Endothelial cell of umbilical vein (primary cell): ENCODE measurements around the gene KLHL1. TPM values are rescaled to one million over a fixed set of nuclear protein-coding genes. Genes with fewer than 3 reads are reported as not detected.

Experiments
- BruUV-seq: library from RNA; stranded (reverse); fragments of 400-500 nt; replicated peaks from 2 replicates; lab custom pipeline; 2021; lab: Mats Ljungman, UMichigan
- CTCF ChIA-PET: fragments of 300-600, 350-600 bp; sonication (Branson Sonifier 250); formaldehyde crosslinking; loops from one replicate; lab custom pipeline; 2021; ENCODE audit warnings: antibody characterized with exemption, inconsistent platforms; lab: Charles Lee
- POLR2A ChIA-PET: fragments of 300-600, 350-600 bp; sonication (Branson Sonifier 250); formaldehyde crosslinking; loops from one replicate; lab custom pipeline; 2021; ENCODE audit warnings: antibody characterized with exemption, inconsistent platforms; lab: Charles Lee
- DNase-seq: peaks from one replicate; pipeline ENCODE4 v3.0.0-alpha.2; 2011; ENCODE audit warnings: low read depth, low spot score
- FAIRE-seq: peaks from 2 replicates; lab custom pipeline; 2011; peaks lifted over from hg19 to GRCh38; lab: Jason Lieb, UNC
- H2AFZ ChIP-seq: 2 replicates; pipeline ENCODE4 v1.6.0; 2012; ENCODE audit warnings: low read depth, low read length, control low read depth, inconsistent platforms
- H3K27ac ChIP-seq: 2 replicates; pipeline ENCODE4 v1.5.1; 2011; ENCODE audit warnings: low read depth, mild to moderate bottlenecking, control low read depth, low read length, moderate library complexity; ENCODE audit not compliant: insufficient read depth
- H3K27me3 ChIP-seq, 2 experiments: 2 replicates each; pipeline versions ENCODE4 v1.6.0 to v1.6.1; 2011; ENCODE audit warnings: low read length in 2 of 2, mixed read lengths in 1 of 2; ENCODE audit not compliant: control insufficient read depth in 2 of 2, insufficient read depth in 2 of 2
- H3K36me3 ChIP-seq, 2 experiments: 2 replicates in 1 of 2; 3 replicates in 1 of 2; pipeline ENCODE4 v1.5.1; 2011; ENCODE audit warnings: low read length in 2 of 2, mild to moderate bottlenecking in 1 of 2, moderate library complexity in 1 of 2; ENCODE audit not compliant: control insufficient read depth in 2 of 2, insufficient read depth in 2 of 2; ENCODE audit errors: extremely low read depth in 1 of 2
- H3K4me1 ChIP-seq: 3 replicates; pipeline ENCODE4 v1.5.1; 2011; ENCODE audit warnings: mild to moderate bottlenecking, low read length; ENCODE audit not compliant: control insufficient read depth, insufficient read depth; ENCODE audit errors: extremely low read depth
- H3K4me2 ChIP-seq: 2 replicates; pipeline ENCODE4 v1.6.1; 2011; ENCODE audit warnings: low read length, control low read depth, mixed read lengths; ENCODE audit not compliant: insufficient read depth
- H3K4me3 ChIP-seq, 3 experiments: fragments of 200-600 bp in 1 of 3; sonication (generic), shearing (Covaris generic) in 1 of 3; replicated peaks in 1 of 3; 2 replicates each; pipeline ENCODE4 v1.5.1; 2011 to 2016; ENCODE audit warnings: control low read depth in 3 of 3, low read length in 3 of 3, mild to moderate bottlenecking in 2 of 3, inconsistent platforms in 1 of 3, low read depth in 1 of 3, moderate library complexity in 1 of 3; ENCODE audit not compliant: insufficient read depth in 1 of 3
- H3K79me2 ChIP-seq: 2 replicates; pipeline ENCODE4 v1.6.0; 2012; ENCODE audit warnings: low read length, inconsistent platforms; ENCODE audit not compliant: control insufficient read depth, insufficient read depth
- H3K9ac ChIP-seq: replicated peaks from 2 replicates; pipeline ENCODE3; 2011; ENCODE audit warnings: low read length, control low read depth; ENCODE audit not compliant: insufficient read depth; ENCODE audit errors: extremely low read depth
- H3K9me1 ChIP-seq: replicated peaks from 3 replicates; pipeline ENCODE4 v1.6.0; 2011; ENCODE audit warnings: mild to moderate bottlenecking, low read length; ENCODE audit not compliant: control insufficient read depth, insufficient read depth; ENCODE audit errors: extremely low read depth
- H3K9me3 ChIP-seq: replicated peaks from 2 replicates; pipeline ENCODE4 v1.5.1; 2012; ENCODE audit warnings: low read length, inconsistent platforms; ENCODE audit not compliant: control insufficient read depth, insufficient read depth
- H4K20me1 ChIP-seq: replicated peaks from 2 replicates; pipeline ENCODE3; 2011; ENCODE audit warnings: mild to moderate bottlenecking, low read length; ENCODE audit not compliant: control insufficient read depth, insufficient read depth; ENCODE audit errors: extremely low read depth
- EZH2 ChIP-seq: IDR thresholded peaks from 2 replicates; pipeline ENCODE4 v1.6.1; 2012; ENCODE audit warnings: borderline replicate concordance, low read depth, mild to moderate bottlenecking, moderate library complexity, low read length, inconsistent platforms; ENCODE audit not compliant: severe bottlenecking
- FOS ChIP-seq: IDR thresholded peaks from 2 replicates; pipeline ENCODE4 v1.6.1; 2011; ENCODE audit warnings: mild to moderate bottlenecking, low read length, moderate library complexity, borderline replicate concordance; ENCODE audit not compliant: insufficient read depth
- GATA2 ChIP-seq: IDR thresholded peaks from 2 replicates; pipeline ENCODE4 v1.7.0; 2011; ENCODE audit warnings: low read depth, mild to moderate bottlenecking, moderate library complexity, mixed read lengths, low read length; ENCODE audit not compliant: insufficient read length, insufficient read depth
- JUN ChIP-seq: IDR thresholded peaks from 2 replicates; pipeline ENCODE4 v1.6.1; 2011; ENCODE audit warnings: borderline replicate concordance, low read depth; ENCODE audit not compliant: insufficient read length, insufficient read depth
- MYC ChIP-seq: IDR thresholded peaks from one replicate; pipeline ENCODE4 v1.6.1; 2011; ENCODE audit warnings: mild to moderate bottlenecking, low read depth, low read length
- POLR2A ChIP-seq: IDR thresholded peaks from 2 replicates; pipeline ENCODE4 v1.6.1; 2012; ENCODE audit warnings: low read depth, mild to moderate bottlenecking, control low read depth, low read length
- POLR2AphosphoS5 ChIP-seq: IDR thresholded peaks from 2 replicates; pipeline ENCODE4 v1.6.1; 2012; ENCODE audit warnings: low read depth, mild to moderate bottlenecking, control low read depth, low read length, moderate library complexity; ENCODE audit not compliant: insufficient read depth
- dilution Hi-C: fragments of 300-500 bp; cut with MboI; formaldehyde crosslinking; loops from one replicate; pipeline ENCODE4 v1.15.0; 2019; ENCODE audit warnings: low sequenced_read_pairs; ENCODE audit not compliant: extremely low pct_ligation_motif_present
- intact Hi-C: fragments of 100-400 bp; cut with micrococcal nuclease; formaldehyde crosslinking; loops from one replicate; pipeline ENCODE4 v1.10.0; 2022
- polyA plus RNA-seq, 4 experiments: library from polyadenylated mRNA; depleted of rRNA in 3 of 4; stranded (reverse) in 3 of 4; unstranded in 1 of 4; fragments of >200 nt; gene quantifications; 2 replicates each; pipeline versions ENCODE4 v1.2.1 to v1.2.3, GENCODE V29; 2011 to 2012; ENCODE audit warnings: missing spikeins in 1 of 4
- total RNA-seq: library from RNA; stranded (reverse); gene quantifications from 2 replicates; pipeline ENCODE4 v1.2.3, GENCODE V29; 2021
- TF ChIP-seq, protein P1 (sequence below): IDR thresholded peaks from 2 replicates; pipeline ENCODE4 v1.6.1; 2011; ENCODE audit not compliant: insufficient read depth, insufficient read length
- TF ChIP-seq, protein P2 (sequence below), 2 donors: IDR thresholded peaks; 1 replicate in 1 of 2; 2 replicates in 1 of 2; pipeline ENCODE4 v1.5.1; 2011; ENCODE audit warnings: low read length in 2 of 2, mild to moderate bottlenecking in 2 of 2, moderate library complexity in 2 of 2, control low read depth in 1 of 2, inconsistent platforms in 1 of 2, low read depth in 1 of 2; ENCODE audit not compliant: insufficient read depth in 1 of 2; ENCODE audit errors: extremely low read depth in 1 of 2

KLHL1 gene
- total and polyA plus RNA-seq, 2 donors (not counting 3 experiments of a cell fraction or from before 2014, with no cell fraction given), result not detected

DNA sequence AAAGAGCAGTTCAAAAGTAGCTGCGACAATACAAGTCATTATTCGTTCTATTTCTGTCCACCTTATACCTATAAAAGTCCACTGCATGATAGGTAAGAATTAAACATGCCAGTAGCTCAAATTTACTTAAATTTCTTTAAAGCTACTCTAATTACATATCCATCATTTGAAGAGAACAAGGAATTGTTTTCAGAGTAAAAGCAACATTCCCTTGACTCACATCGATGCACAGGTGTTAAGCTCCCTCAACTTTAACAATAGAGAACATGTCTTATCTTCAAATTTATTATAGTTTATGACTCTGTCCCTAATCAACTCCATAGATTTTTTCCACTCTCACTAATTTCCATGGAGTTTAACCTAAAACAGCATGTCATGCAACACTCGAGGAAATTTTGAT, 158.1 kb downstream of the KLHL1 start:
- Histone ChIP-seq H3K9me3 (no peaks in the 10 kb centered on the region), H2AFZ (no peak overlapping the region), H3K4me1 (no peaks in the 10 kb centered on the region), H3K4me2 (no peak overlapping the region), H3K9me1 (no peaks in the 10 kb centered on the region), H3K27ac (no peak overlapping the region), H3K4me3 (no peak overlapping the region), H3K9ac (no peak overlapping the region), H4K20me1 (no peaks in the 10 kb centered on the region), H3K27me3 (no peaks in the 10 kb centered on the region), H3K79me2 (no peaks in the 10 kb centered on the region), H3K36me3 (no peaks in the 10 kb centered on the region)
- TF ChIP-seq JUN, result no peak
- TF ChIP-seq EZH2, result no peak
- TF ChIP-seq FOS, result no peak
- TF ChIP-seq, protein P1, sequence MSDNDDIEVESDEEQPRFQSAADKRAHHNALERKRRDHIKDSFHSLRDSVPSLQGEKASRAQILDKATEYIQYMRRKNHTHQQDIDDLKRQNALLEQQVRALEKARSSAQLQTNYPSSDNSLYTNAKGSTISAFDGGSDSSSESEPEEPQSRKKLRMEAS, result no peak
- TF ChIP-seq GATA2, result no peak
- no peak for TF ChIP-seq POLR2A
- TF ChIP-seq, protein P2, sequence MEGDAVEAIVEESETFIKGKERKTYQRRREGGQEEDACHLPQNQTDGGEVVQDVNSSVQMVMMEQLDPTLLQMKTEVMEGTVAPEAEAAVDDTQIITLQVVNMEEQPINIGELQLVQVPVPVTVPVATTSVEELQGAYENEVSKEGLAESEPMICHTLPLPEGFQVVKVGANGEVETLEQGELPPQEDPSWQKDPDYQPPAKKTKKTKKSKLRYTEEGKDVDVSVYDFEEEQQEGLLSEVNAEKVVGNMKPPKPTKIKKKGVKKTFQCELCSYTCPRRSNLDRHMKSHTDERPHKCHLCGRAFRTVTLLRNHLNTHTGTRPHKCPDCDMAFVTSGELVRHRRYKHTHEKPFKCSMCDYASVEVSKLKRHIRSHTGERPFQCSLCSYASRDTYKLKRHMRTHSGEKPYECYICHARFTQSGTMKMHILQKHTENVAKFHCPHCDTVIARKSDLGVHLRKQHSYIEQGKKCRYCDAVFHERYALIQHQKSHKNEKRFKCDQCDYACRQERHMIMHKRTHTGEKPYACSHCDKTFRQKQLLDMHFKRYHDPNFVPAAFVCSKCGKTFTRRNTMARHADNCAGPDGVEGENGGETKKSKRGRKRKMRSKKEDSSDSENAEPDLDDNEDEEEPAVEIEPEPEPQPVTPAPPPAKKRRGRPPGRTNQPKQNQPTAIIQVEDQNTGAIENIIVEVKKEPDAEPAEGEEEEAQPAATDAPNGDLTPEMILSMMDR (IDR thresholded peaks at IDR 0.05; ENCODE audit: extremely low read depth in 1 of 2, insufficient read depth in 1 of 2, low read depth in 1 of 2, low read length in 2 of 2), result no peak
- TF ChIP-seq POLR2AphosphoS5, result no peak
- TF ChIP-seq MYC, result no peak
- intact Hi-C loops (no loop called here), dilution Hi-C loops (no loop called here)
- no peak for FAIRE-seq
- DNase-seq, result no peak
- ChIA-PET CTCF (no interaction called here), POLR2A (no interaction called here)
- BruUV-seq, result no TSS peak
